Muscle of leg (tissue), 11 donors: ENCODE results near the gene SLC7A11. TPM values are rescaled to one million over a fixed set of nuclear protein-coding genes. Genes with fewer than 3 reads are reported as not detected.

Experiments
- DNase-seq: peaks from one replicate; pipeline ENCODE4 v3.0.0; 2013
- H3K27ac ChIP-seq: one replicate; pipeline ENCODE4 v1.5.1; 2013; ENCODE audit warnings: mild to moderate bottlenecking, low read length, control low read depth
- H3K27me3 ChIP-seq: one replicate; pipeline ENCODE4 v1.6.1; 2013; ENCODE audit warnings: low read length; ENCODE audit not compliant: control insufficient read depth, insufficient read depth
- H3K36me3 ChIP-seq: one replicate; pipeline ENCODE4 v1.6.1; 2013; ENCODE audit warnings: low read length; ENCODE audit not compliant: control insufficient read depth, insufficient read depth
- H3K4me1 ChIP-seq: one replicate; pipeline ENCODE4 v1.6.1; 2013; ENCODE audit warnings: low read length; ENCODE audit not compliant: control insufficient read depth, insufficient read depth
- H3K4me3 ChIP-seq: one replicate; pipeline ENCODE4 v1.5.1; 2013; ENCODE audit warnings: low read length, control low read depth
- H3K9me3 ChIP-seq: replicated peaks from 2 replicates; pipeline ENCODE4 v1.6.1; 2013; ENCODE audit warnings: low read depth, low read length; ENCODE audit not compliant: control insufficient read depth
- WGBS: methylation state at CpG from one replicate; pipeline ENCODE4 v1.1.5; 2013; ENCODE audit warnings: missing lambda C conversion rate; ENCODE audit not compliant: insufficient coverage; 5-methylcytosine and 5-hydroxymethylcytosine counted together
- polyA plus RNA-seq, 8 donors: library from polyadenylated mRNA; unstranded; fragments of 120-200 nt; gene quantifications; one replicate each; pipeline versions ENCODE4 v1.2.1 to v1.2.3, GENCODE V29; 2013; ENCODE audit warnings: inconsistent platforms in 1 of 8, low replicate concordance in 1 of 8; ENCODE audit not compliant: insufficient read length in 8 of 8, insufficient read depth in 1 of 8
- total RNA-seq: library from RNA; stranded (reverse); fragments of 120-200 nt; gene quantifications from one replicate; pipeline ENCODE4 v1.2.4, GENCODE V29; 2013

The SLC7A11 gene
- total and polyA plus RNA-seq, 9 donors: 0.50 to 1.2 (median 0.80) TPM

DNA sequence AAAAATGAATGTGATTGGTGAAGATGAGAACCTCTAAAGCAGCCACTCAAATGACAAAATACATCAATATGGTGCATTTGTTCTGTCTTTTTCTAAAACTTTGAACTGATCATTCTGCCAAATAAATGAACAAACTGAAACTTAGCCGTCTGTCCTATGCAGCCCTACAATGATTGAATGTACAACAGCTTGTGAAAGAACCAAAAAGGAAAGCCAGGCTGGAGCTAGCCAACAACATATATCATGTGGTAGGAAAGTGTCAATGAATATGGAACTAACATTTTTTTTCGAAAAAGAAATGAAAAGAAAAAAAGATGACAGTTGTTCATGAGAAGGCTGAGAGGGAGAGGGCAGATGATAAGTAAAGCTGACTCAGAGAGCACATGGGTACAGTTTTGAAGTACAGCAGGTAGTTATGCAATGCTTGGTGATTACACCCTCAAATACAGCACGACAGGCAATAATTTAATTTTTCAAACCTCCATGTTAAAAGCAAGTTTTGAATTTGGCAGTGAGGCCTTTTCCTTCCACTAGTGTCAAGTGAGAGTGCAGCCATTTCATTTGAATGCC lies 21.2 kb upstream of the SLC7A11 start:
- Histone ChIP-seq H3K4me3 (no peak overlapping the region), H3K4me1 (no peaks in the 10 kb centered on the region), H3K27me3 (no peaks in the 10 kb centered on the region), H3K27ac (no peak overlapping the region), H3K9me3 (no peaks in the 10 kb centered on the region), H3K36me3 (no peaks in the 10 kb centered on the region)
- 0% methylated on average over 1 of the region's 3 CpGs for WGBS
- DNase-seq: no peak

GRCh38 chr4:138262469-138262868 lies 20.3 kb upstream of the SLC7A11 start:
- Histone ChIP-seq H3K4me1 (no peaks in the 10 kb centered on the region), H3K27ac (no peak overlapping the region), H3K4me3 (no peak overlapping the region), H3K9me3 (no peaks in the 10 kb centered on the region), H3K36me3 (no peaks in the 10 kb centered on the region), H3K27me3 (no peaks in the 10 kb centered on the region)
- no peak for DNase-seq
- WGBS: 78% methylated on average over 1 of the region's 3 CpGs

DNA sequence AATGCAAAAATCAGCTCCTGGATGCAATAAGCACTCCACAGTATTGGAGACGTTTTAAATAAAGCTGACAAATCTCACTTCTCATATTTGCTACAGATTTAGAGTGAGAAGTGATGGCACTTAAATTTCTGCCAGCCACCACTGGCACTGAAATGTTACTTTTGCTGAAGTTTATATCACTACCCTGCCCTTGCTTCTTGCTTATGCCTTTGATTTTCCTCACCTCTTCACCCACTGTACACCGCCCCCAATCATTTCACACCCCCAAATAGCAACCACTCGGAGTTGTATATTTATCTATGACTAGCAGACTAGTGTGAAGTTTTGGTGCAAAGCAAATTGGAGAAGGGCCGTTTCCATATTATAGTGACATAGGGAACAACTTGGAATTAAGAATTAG lies 19.9 kb upstream of the SLC7A11 start:
- no peak for DNase-seq
- H3K36me3 ChIP-seq: no peaks in the 10 kb centered on the region
- H3K27me3 ChIP-seq: no peaks in the 10 kb centered on the region
- WGBS: no CpG with 5 or more reads among the region's 4 CpGs
- H3K9me3 ChIP-seq: no peaks in the 10 kb centered on the region
- H3K4me3 ChIP-seq: no peak overlapping the region
- no peaks in the 10 kb centered on the region for H3K4me1 ChIP-seq
- H3K27ac ChIP-seq: no peak overlapping the region

DNA sequence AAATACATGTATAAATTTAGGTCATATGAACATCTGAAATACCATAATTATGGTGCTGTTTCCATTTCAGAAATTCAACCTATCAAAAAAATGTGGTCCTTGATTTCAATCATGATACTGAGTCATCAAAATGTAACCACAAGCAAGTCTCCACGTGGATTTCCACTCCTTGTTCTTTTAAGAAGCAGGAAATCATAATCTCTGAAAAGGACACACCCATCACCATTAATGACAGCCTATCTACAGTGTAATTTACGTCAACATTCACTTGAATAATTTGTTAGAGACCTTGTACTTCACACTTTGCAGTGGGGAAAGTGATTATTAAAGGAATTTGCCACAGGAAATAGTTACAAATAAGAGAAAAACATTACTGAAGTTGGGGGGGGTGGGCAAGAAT lies 17.7 kb upstream of the SLC7A11 start:
- no peaks in the 10 kb centered on the region for H3K36me3 ChIP-seq
- H3K9me3 ChIP-seq: no peaks in the 10 kb centered on the region
- no peak for DNase-seq
- H3K4me1 ChIP-seq: no peaks in the 10 kb centered on the region
- no peak overlapping the region for H3K4me3 ChIP-seq
- no peak overlapping the region for H3K27ac ChIP-seq
- WGBS: no CpG with 5 or more reads among the region's 2 CpGs
- no peaks in the 10 kb centered on the region for H3K27me3 ChIP-seq

DNA sequence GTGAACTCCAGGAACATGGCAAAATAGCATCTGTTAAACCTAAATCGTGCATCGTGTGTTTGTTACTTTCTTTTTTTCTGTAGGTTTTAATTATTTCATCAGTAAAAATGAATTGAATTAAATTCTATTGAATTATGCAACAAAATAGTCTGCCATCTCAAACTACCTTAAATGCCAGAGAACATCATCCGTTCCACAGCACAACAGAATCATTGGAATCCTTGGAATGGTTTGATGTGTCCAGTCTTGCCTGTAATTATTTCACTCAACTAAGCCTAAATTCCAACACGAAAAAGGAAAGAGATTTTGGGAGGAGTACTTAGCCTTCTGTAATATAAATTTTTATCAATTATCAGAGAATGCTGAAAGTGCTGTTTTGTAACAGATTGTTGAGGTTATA lies 17.1 kb upstream of the SLC7A11 start:
- no peak for DNase-seq
- no peaks in the 10 kb centered on the region for H3K9me3 ChIP-seq
- H3K27me3 ChIP-seq: no peaks in the 10 kb centered on the region
- WGBS: no CpG with 5 or more reads among the region's 4 CpGs
- H3K27ac ChIP-seq: no peak overlapping the region
- no peak overlapping the region for H3K4me3 ChIP-seq
- no peaks in the 10 kb centered on the region for H3K36me3 ChIP-seq
- no peaks in the 10 kb centered on the region for H3K4me1 ChIP-seq

- Histone ChIP-seq H3K4me1 (no peaks in the 10 kb centered on the region), H3K27ac (no peak overlapping the region), H3K9me3 (no peaks in the 10 kb centered on the region), H3K27me3 (no peaks in the 10 kb centered on the region), H3K36me3 (no peaks in the 10 kb centered on the region), H3K4me3 (no peak overlapping the region)
- 87% methylated on average over 2 of the region's 5 CpGs for WGBS
- no peak for DNase-seq
Measured at GRCh38 chr4:138256608-138257007, 14.5 kb upstream of the SLC7A11 start.

GRCh38 chr4:138255917-138256597 lies 13.9 kb upstream of the SLC7A11 start:
- Histone ChIP-seq H3K4me1 (no peaks in the 10 kb centered on the region), H3K9me3 (no peaks in the 10 kb centered on the region), H3K4me3 (no peak overlapping the region), H3K27ac (no peak overlapping the region), H3K36me3 (no peaks in the 10 kb centered on the region), H3K27me3 (no peaks in the 10 kb centered on the region)
- no peak for DNase-seq
- WGBS: 96% methylated on average over 7 of the region's 9 CpGs

- Histone ChIP-seq H3K4me1 (no peaks in the 10 kb centered on the region), H3K27me3 (no peaks in the 10 kb centered on the region), H3K4me3 (no peak overlapping the region), H3K27ac (no peak overlapping the region), H3K9me3 (no peaks in the 10 kb centered on the region), H3K36me3 (no peaks in the 10 kb centered on the region)
- DNase-seq: no peak
- no CpG with 5 or more reads among the region's 2 CpGs for WGBS
Measured at GRCh38 chr4:138252551-138252950, 10.4 kb upstream of the SLC7A11 start.

DNA sequence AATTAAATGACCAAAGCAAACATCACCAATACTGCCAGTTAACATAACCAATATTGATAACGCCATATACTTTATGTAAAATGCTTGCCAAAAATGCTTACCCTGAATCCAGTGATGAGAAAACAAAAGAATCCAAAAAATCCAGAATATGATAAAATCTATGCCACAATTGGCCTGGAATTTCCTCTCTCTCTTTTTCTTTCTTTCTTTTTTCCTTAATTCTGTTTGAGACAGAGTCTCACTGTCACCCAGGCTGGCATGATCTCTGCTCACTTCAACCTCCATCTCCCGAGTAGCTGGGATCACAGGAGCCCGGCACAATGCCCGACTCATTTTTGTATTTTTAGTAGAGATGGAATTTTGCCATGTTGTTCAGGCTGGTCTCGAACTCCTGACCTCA lies 9.8 kb upstream of the SLC7A11 start:
- Histone ChIP-seq H3K27me3 (no peaks in the 10 kb centered on the region), H3K9me3 (no peaks in the 10 kb centered on the region), H3K4me1 (no peaks in the 10 kb centered on the region), H3K27ac (no peak overlapping the region), H3K4me3 (no peak overlapping the region), H3K36me3 (no peaks in the 10 kb centered on the region)
- no peak for DNase-seq
- 100% methylated on average over 2 of the region's 5 CpGs for WGBS

GRCh38 chr4:138249132-138249531 lies 7.0 kb upstream of the SLC7A11 start:
- no peak for DNase-seq
- Histone ChIP-seq H3K4me3 (no peak overlapping the region), H3K36me3 (no peaks in the 10 kb centered on the region), H3K27ac (no peak overlapping the region), H3K4me1 (no peaks in the 10 kb centered on the region), H3K9me3 (no peaks in the 10 kb centered on the region), H3K27me3 (no peaks in the 10 kb centered on the region)
- no CpG with 5 or more reads among the region's 2 CpGs for WGBS

- Histone ChIP-seq H3K4me3 (no peak overlapping the region), H3K36me3 (no peaks in the 10 kb centered on the region), H3K27me3 (no peaks in the 10 kb centered on the region), H3K9me3 (no peaks in the 10 kb centered on the region), H3K4me1 (no peaks in the 10 kb centered on the region), H3K27ac (no peak overlapping the region)
- no CpG with 5 or more reads among the region's 2 CpGs for WGBS
- no peak for DNase-seq
Measured at GRCh38 chr4:138248058-138248457, 5.9 kb upstream of the SLC7A11 start.
